GM23248 (cell line): ENCODE data around the gene TMEM239. TPM values are rescaled to one million over a fixed set of nuclear protein-coding genes. Genes with fewer than 3 reads are reported as not detected.
"Not testable (repeated sequence)": the region's sequence is repeated elsewhere in the genome, so short reads cannot be mapped to it uniquely, and the experiment has no call there.

Experiments used
- DNase-seq: peaks from one replicate; pipeline ENCODE4 v3.0.0-alpha.2; 2015
- H2AFZ ChIP-seq: fragments of 200-600 bp; sonication (generic); 2 replicates; pipeline ENCODE4 v1.6.1; 2016; ENCODE audit warnings: antibody characterized with exemption
- H3F3A ChIP-seq: fragments of 200-600 bp; sonication (generic); 2 replicates; pipeline ENCODE4 v1.6.1; 2016; ENCODE audit warnings: mild to moderate bottlenecking, antibody characterized with exemption, mixed run types; ENCODE audit not compliant: insufficient read depth
- H3K27ac ChIP-seq: fragments of 200-600 bp; sonication (generic); 2 replicates; pipeline ENCODE4 v1.5.1; 2016; ENCODE audit warnings: mild to moderate bottlenecking
- H3K27me3 ChIP-seq: fragments of 200-600 bp; sonication (generic); replicated peaks from 2 replicates; pipeline ENCODE4 v1.6.1; 2016; ENCODE audit warnings: mild to moderate bottlenecking; ENCODE audit not compliant: insufficient read depth
- H3K36me3 ChIP-seq: fragments of 200-600 bp; sonication (generic); 2 replicates; pipeline ENCODE4 v1.6.1; 2016; ENCODE audit warnings: low read depth, mild to moderate bottlenecking
- H3K4me1 ChIP-seq: fragments of 200-600 bp; sonication (generic); 2 replicates; pipeline ENCODE4 v1.6.1; 2016; ENCODE audit warnings: mild to moderate bottlenecking; ENCODE audit not compliant: insufficient read depth
- H3K4me2 ChIP-seq: fragments of 200-600 bp; sonication (generic); one replicate; pipeline ENCODE4 v1.6.1; 2016; ENCODE audit warnings: mild to moderate bottlenecking; ENCODE audit not compliant: unreplicated experiment
- H3K4me3 ChIP-seq: fragments of 200-600 bp; sonication (generic); 2 replicates; pipeline ENCODE4 v1.5.1; 2016; ENCODE audit warnings: mild to moderate bottlenecking
- H3K79me2 ChIP-seq: fragments of 200-600 bp; sonication (generic); 2 replicates; pipeline ENCODE4 v1.6.1; 2016; ENCODE audit warnings: mild to moderate bottlenecking; ENCODE audit not compliant: insufficient read depth
- H3K9ac ChIP-seq: fragments of 200-600 bp; sonication (generic); 2 replicates; pipeline ENCODE4 v1.6.1; 2016; ENCODE audit warnings: mild to moderate bottlenecking
- H3K9me2 ChIP-seq: fragments of 200-600 bp; sonication (generic); 2 replicates; pipeline ENCODE4 v1.6.1; 2016; ENCODE audit warnings: mixed run types, mild to moderate bottlenecking, moderate library complexity; ENCODE audit not compliant: insufficient read depth
- H3K9me3 ChIP-seq: fragments of 200-600 bp; sonication (generic); one replicate; pipeline ENCODE4 v1.6.1; 2017; ENCODE audit warnings: low read depth
- H4K20me1 ChIP-seq: fragments of 200-600 bp; sonication (generic); 2 replicates; pipeline ENCODE4 v1.6.0; 2016; ENCODE audit not compliant: insufficient read depth
- EZH2 ChIP-seq: fragments of 200-600 bp; sonication (generic); IDR thresholded peaks from 2 replicates; pipeline ENCODE4 v1.6.1; 2018; ENCODE audit warnings: antibody characterized with exemption, mild to moderate bottlenecking; ENCODE audit not compliant: insufficient read depth, poor library complexity, severe bottlenecking
- EZH2phosphoT487 ChIP-seq: fragments of 200-600 bp; sonication (generic); IDR thresholded peaks from 2 replicates; pipeline ENCODE4 v1.6.1; 2018; ENCODE audit warnings: antibody characterized with exemption, moderate library complexity, mild to moderate bottlenecking, low read depth; ENCODE audit not compliant: insufficient read depth
- WGBS, 2 experiments: methylation state at CpG; one replicate each; pipeline ENCODE4 v1.1.6; 2015 to 2017; ENCODE audit warnings: low lambda C conversion rate in 2 of 2, low coverage in 1 of 2; ENCODE audit errors: missing lambda C conversion rate in 2 of 2; 5-methylcytosine and 5-hydroxymethylcytosine counted together
- in situ Hi-C: fragments of 300-500 bp; cut with MboI; formaldehyde crosslinking; loops from 2 replicates; pipeline ENCODE4 v1.15.0; 2020
- polyA plus RNA-seq: library from polyadenylated mRNA; unstranded; fragments of >200 nt; fragmentation: Nextera tagmentation; extraction: Ambion mirVana; gene quantifications from 2 replicates; pipeline ENCODE4 v1.2.1, GENCODE V29; 2016
- total RNA-seq: library from RNA; depleted of rRNA; stranded (reverse); fragments of >200 nt; shearing (Covaris generic); gene quantifications from 2 replicates; pipeline ENCODE4 v1.2.3, GENCODE V29; 2014; rRNA removed

The TMEM239 gene
- total RNA-seq (not detected in 2 replicates), polyA plus RNA-seq (not detected in 2 replicates)

DNA sequence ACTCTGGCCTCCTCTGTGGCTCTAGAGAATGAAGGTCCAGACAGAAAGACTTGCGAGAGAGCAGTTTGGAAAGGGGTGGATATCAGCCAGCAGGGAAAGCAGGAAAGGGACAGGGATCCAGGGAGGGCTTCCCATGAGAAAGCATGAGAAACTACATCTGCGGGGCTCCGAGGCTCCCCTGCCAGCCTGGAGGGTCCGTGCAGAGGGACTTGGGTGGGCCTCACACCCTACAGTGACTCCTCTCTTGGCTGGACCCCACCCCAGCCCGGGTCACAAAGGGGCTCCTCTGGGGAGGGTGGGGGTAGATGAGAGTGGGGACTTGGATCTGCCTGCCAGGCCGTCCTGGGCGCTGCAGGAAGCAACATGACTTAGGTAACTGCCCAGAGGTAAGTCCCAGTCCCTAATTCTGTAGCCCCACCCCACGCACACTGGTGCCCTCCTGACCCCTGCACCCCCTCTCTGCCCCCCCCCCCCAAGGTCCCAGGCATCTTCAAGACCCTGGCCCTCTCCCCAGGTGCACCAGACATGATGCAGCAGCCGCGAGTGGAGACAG lies at the start of gene TMEM239:
TSS of gene TMEM239 (plus strand) at position 335 of the 553 bp plus-strand sequence. CDS start at position 526, 191 bp downstream.
- DNase-seq: no peak
- H3K27ac ChIP-seq: no peak within 1 kb of the TSS
- no peaks in the 10 kb centered on the region for H3K79me2 ChIP-seq
- H3K4me2 ChIP-seq: peak within 1 kb of the TSS; percentile 16
- H3K9me2 ChIP-seq: no peaks in the 10 kb centered on the region
- no peaks in the 10 kb centered on the region for H3K36me3 ChIP-seq
- no peak within 1 kb of the TSS for H3K4me3 ChIP-seq
- H3K4me1 ChIP-seq: peaks cover 13% of the 10 kb centered on the region
- H4K20me1 ChIP-seq: no peaks in the 10 kb centered on the region
- H3F3A ChIP-seq: 0 out of 2 replicates have a peak, but pooled peaks cover 7% of the 10 kb centered on the region
- H3K9me3 ChIP-seq: peaks cover 3% of the 10 kb centered on the region
- no peak for TF ChIP-seq EZH2phosphoT487
- no peak for TF ChIP-seq EZH2
- in situ Hi-C loops: no loop called here
- H3K27me3 ChIP-seq: peaks cover 17% of the 10 kb centered on the region
- H3K9ac ChIP-seq: peak within 1 kb of the TSS; percentile 8; the same call in 1 of the 2 replicates
- WGBS, 2 experiments: 57 to 68% methylated on average over 6 to 10 of the region's 10 CpGs
- no peak within 1 kb of the TSS for H2AFZ ChIP-seq

DNA sequence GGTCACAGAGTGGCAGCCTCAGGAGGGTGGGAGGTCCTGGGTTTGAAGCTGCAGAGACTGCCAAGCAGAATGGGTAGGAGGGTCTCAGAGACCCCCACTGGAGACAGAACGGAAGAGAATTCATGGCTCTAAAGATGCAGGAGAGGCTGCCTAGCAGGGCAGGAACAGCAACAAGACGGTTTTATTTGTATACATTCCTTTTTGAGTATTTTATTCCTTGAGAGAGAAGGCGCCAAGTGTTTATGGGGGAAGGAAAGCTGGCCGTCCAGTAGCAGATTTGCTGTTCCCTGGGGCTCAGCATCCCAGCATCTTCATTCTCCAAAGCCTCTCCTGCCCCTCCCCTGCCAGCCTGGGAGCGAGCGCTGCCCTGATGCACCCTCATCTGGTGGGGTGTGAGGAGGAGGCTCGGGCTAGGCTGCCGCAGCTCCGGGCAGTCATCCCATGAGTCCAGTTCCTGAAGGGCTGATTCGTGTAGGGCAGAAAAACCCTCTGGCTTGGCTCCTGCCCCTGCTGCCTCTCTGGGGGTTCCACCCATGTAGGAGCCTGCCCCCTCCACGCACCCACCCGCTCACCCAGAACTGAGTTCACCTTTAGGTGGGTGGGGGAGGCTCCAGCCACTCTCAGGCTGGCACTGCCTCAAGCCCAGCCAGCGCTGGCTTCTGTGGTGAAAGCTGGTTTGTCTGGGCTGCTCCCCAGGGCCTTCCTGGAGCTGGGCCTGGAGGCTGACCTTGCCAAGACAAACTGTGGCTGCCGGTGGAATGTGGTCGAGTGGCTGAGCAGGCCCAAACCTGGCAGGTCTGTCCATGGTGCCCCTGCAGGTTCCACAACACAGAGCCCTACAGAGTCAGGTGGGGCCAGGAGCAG lies 48.2 kb upstream of the TMEM239 start:
- H3K27me3 ChIP-seq: peaks cover 52% of the 10 kb centered on the region
- 26 to 29% methylated on average over 14 to 15 of the region's 15 CpGs for WGBS, 2 experiments
- DNase-seq: peak; percentile 75
- no peaks in the 10 kb centered on the region for H3K9me2 ChIP-seq
- no peaks in the 10 kb centered on the region for H3K36me3 ChIP-seq
- H3K79me2 ChIP-seq: no peaks in the 10 kb centered on the region
- H3K9me3 ChIP-seq: no peaks in the 10 kb centered on the region
- no peak overlapping the region for H3K27ac ChIP-seq
- H3K4me2 ChIP-seq: peak overlapping the region; percentile 8
- no peak overlapping the region for H3K9ac ChIP-seq
- H3K4me3 ChIP-seq: no peak overlapping the region
- no peak overlapping the region for H2AFZ ChIP-seq
- no peaks in the 10 kb centered on the region for H3F3A ChIP-seq
- in situ Hi-C loops: no loop called here
- TF ChIP-seq EZH2phosphoT487 (0 out of 2 replicates have a peak, but pooled peaks have one; percentile 35), EZH2 (no peak)
- H3K4me1 ChIP-seq: peaks cover 9% of the 10 kb centered on the region; the same call in 1 of the 2 replicates
- no peaks in the 10 kb centered on the region for H4K20me1 ChIP-seq

DNA sequence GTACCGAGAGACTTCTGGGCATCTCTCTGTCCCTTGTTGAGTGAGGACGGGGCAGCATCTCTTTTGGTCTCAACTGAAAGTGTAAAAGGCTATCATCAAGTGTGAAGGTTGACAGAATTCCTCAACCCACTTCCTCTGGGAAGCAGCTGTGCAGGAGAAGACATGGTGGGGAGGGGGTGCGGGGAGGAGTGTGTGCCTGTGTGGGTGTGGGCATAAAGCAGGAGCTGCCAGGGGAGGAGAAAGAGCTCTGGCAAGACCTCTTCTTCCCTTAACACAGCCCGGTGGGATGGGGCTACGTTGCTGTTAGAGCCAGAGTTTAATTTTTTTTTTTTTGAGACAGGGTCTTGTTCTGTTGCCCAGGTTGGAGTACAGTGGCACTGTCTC lies 47.5 kb upstream of the TMEM239 start:
- Histone ChIP-seq H3K36me3 (no peaks in the 10 kb centered on the region), H3K79me2 (no peaks in the 10 kb centered on the region), H3K9me2 (no peaks in the 10 kb centered on the region), H3K9ac (no peak overlapping the region), H3K27me3 (peaks cover 49% of the 10 kb centered on the region), H2AFZ (no peak overlapping the region), H3K4me2 (no peak overlapping the region), H3F3A (no peaks in the 10 kb centered on the region), H3K4me3 (no peak overlapping the region), H3K27ac (no peak overlapping the region), H4K20me1 (no peaks in the 10 kb centered on the region), H3K9me3 (no peaks in the 10 kb centered on the region), H3K4me1 (peaks cover 9% of the 10 kb centered on the region; the same call in 1 of the 2 replicates)
- no peak for TF ChIP-seq EZH2
- no peak for TF ChIP-seq EZH2phosphoT487
- in situ Hi-C loops: no loop called here
- 26 to 27% methylated on average over 5 of the region's 5 CpGs for WGBS, 2 experiments
- no peak for DNase-seq

DNA sequence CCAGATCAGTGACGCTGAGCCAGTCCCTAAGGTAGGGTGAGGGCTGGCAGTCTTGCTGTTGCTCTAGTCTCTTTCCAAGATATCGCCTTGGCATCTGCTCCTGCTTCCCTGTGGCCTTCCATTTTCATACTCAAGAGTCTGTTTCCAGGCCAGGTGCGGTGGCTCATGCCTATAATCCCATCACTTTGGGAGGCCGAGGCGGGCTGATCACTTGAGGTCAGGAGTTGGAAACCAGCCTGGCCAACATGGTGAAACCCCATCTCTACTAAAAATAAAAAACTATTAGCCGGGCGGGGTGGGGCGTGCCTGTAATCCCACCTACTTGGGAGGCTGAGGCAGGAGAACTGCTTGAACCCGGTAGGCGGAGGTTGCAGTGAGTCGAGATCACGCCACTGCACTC lies 46.1 kb upstream of the TMEM239 start:
- H3K9me2 ChIP-seq, H3K79me2 ChIP-seq, H3K4me3 ChIP-seq, in situ Hi-C loops, H3F3A ChIP-seq, H4K20me1 ChIP-seq, DNase-seq, H3K9me3 ChIP-seq, H3K9ac ChIP-seq, H3K4me1 ChIP-seq, H3K36me3 ChIP-seq, H3K27ac ChIP-seq, H3K4me2 ChIP-seq, H2AFZ ChIP-seq: not testable (repeated sequence)
- H3K27me3 ChIP-seq: peaks cover 35% of the 10 kb centered on the region
- 77 to 87% methylated on average over 12 of the region's 12 CpGs for WGBS, 2 experiments
